ENCODE measurements around the gene ST6GAL2.

DNA sequence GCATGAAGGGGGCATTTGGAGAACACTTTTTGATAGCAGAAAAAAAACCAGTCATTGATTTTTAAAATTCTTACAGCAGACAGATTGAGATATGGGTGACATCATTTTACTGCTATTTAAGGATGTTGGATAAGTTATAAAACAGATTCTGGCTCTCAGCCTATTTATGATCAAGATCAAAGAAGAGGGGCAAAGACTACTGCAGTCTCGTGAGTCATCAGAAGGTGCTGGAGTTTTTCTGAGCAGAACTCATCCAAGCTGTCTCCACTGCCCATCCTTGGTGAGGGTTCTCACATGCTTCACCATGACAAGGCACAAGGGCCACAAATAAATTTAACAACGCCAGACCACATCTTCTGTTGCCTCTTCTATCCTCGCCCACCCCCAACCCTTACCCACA is 58.8 kb downstream of the ST6GAL2 start:
- no peak for TF ChIP-seq CTCF (IDR thresholded peaks at IDR 0.05)
- no peak for TF ChIP-seq POLR2A (IDR thresholded peaks at IDR 0.05; ENCODE audit: low read length)
- TF ChIP-seq ESRRA (IDR thresholded peaks at IDR 0.05; ENCODE audit: borderline replicate concordance, low read length), result no peak
- no peak for TF ChIP-seq REST (IDR thresholded peaks at IDR 0.05)
- no peak for TF ChIP-seq MAFK (IDR thresholded peaks at IDR 0.05; ENCODE audit: partially characterized antibody)
- TF ChIP-seq RCOR1 (IDR thresholded peaks at IDR 0.05; ENCODE audit: low read depth, low read length), result no peak
- TF ChIP-seq HMGXB4 (CRISPR knock-in tag; IDR thresholded peaks at IDR 0.05; ENCODE audit: borderline replicate concordance), result no peak
- TF ChIP-seq RFX5 (IDR thresholded peaks at IDR 0.05), result no peak
- TF ChIP-seq TP53 (CRISPR knock-in tag; IDR thresholded peaks at IDR 0.05), result no peak
- TF ChIP-seq RNF2 (IDR thresholded peaks at IDR 0.05; ENCODE audit: borderline replicate concordance, low read depth), result no peak
- TF ChIP-seq SREBF2 (IDR thresholded peaks at IDR 0.05), result no peak
